LoVo (cell line): ENCODE measurements around the gene PSMD8.
"Not testable (repeated sequence)": the region's sequence is repeated elsewhere in the genome, so short reads cannot be mapped to it uniquely, and the experiment has no call there.

Experiments used
- DNase-seq: peaks from one replicate; pipeline ENCODE4 v3.0.0-alpha.2; 2016; ENCODE audit warnings: low spot score

Gene PSMD8

GRCh38 chr19:38411041-38411712 is 36.8 kb downstream of the PSMD8 start:
- DNase-seq: no peak

GRCh38 chr19:38411898-38412297 is 37.5 kb downstream of the PSMD8 start:
- not testable (repeated sequence) for DNase-seq

- DNase-seq: no peak
Measured at GRCh38 chr19:38412491-38412890, 38.1 kb downstream of the PSMD8 start.

- no peak for DNase-seq
Measured at GRCh38 chr19:38412961-38413360, 38.6 kb downstream of the PSMD8 start.

GRCh38 chr19:38413416-38413815 is 39.0 kb downstream of the PSMD8 start:
- no peak for DNase-seq

- no peak for DNase-seq
Measured at GRCh38 chr19:38417146-38417543, 42.8 kb downstream of the PSMD8 start.

GRCh38 chr19:38417544-38418506 is 43.5 kb downstream of the PSMD8 start:
- DNase-seq: peak; percentile 50

GRCh38 chr19:38420935-38421334 is 46.6 kb downstream of the PSMD8 start:
- no peak for DNase-seq

GRCh38 chr19:38421856-38422255 is 47.5 kb downstream of the PSMD8 start:
- DNase-seq: no peak

- no peak for DNase-seq
Measured at GRCh38 chr19:38422438-38422837, 48.1 kb downstream of the PSMD8 start.

- DNase-seq: no peak
Measured at GRCh38 chr19:38424272-38424671, 49.9 kb downstream of the PSMD8 start.

- no peak for DNase-seq
Measured at GRCh38 chr19:38425222-38425809, 50.9 kb downstream of the PSMD8 start.

GRCh38 chr19:38425810-38426466 is 51.6 kb downstream of the PSMD8 start, which contains the start of gene RASGRP4:
Gene RASGRP4, minus strand, starts transcription at chr19:38426219. Its CDS starts 128 bp downstream, at chr19:38426091.
- no peak for DNase-seq

GRCh38 chr19:38427035-38427677 is 52.8 kb downstream of the PSMD8 start:
- DNase-seq: not testable (repeated sequence)

GRCh38 chr19:38429055-38429810 is 54.9 kb downstream of the PSMD8 start:
- no peak for DNase-seq

- no peak for DNase-seq
Measured at GRCh38 chr19:38429811-38430156, 55.4 kb downstream of the PSMD8 start.

- DNase-seq: no peak
Measured at GRCh38 chr19:38430931-38431330, 56.6 kb downstream of the PSMD8 start.

- no peak for DNase-seq
Measured at GRCh38 chr19:38433268-38433733, 58.9 kb downstream of the PSMD8 start, which contains the start of gene RYR1. Gene RYR1, plus strand, starts transcription at chr19:38433691. Its CDS starts 139 bp downstream, at chr19:38433830.
